GM12878 (cell line): ENCODE results near the gene ARHGAP26. TPM values are rescaled to one million over a fixed set of nuclear protein-coding genes. Genes with fewer than 3 reads are reported as not detected.

ENCODE experiments used
- ATAC-seq: fragments of 200-7000 bp; cut with Tn5 transposase; 3 replicates; pipeline ENCODE4 v1.9.1; 2020; ENCODE audit warnings: mild to moderate bottlenecking, moderate library complexity
- BruUV-seq: library from RNA; stranded (reverse); fragments of 400-500 nt; replicated peaks from 2 replicates; lab custom pipeline; 2021; lab: Mats Ljungman, UMichigan
- CTCF ChIA-PET: fragments of 300-600 bp; sonication (Branson Sonifier 250); formaldehyde crosslinking; extraction: SDS; loops from one replicate; lab custom pipeline; 2021; ENCODE audit warnings: inconsistent platforms; lab: Yijun Ruan, JAX
- POLR2A ChIA-PET: fragments of 350-600 bp; formaldehyde crosslinking; extraction: SDS; loops from one replicate; lab custom pipeline; 2021; ENCODE audit warnings: inconsistent platforms; lab: Charles Lee
- RAD21 ChIA-PET: fragments of 300-600 bp; sonication (Branson Sonifier 250); formaldehyde crosslinking; loops from one replicate; lab custom pipeline; 2023; ENCODE audit warnings: antibody characterized with exemption; ENCODE audit not compliant: unreplicated experiment; lab: Charles Lee
- SMC1A ChIA-PET: fragments of 300-600 bp; sonication (Branson Sonifier 250); formaldehyde crosslinking; loops from one replicate; lab custom pipeline; 2023; ENCODE audit not compliant: unreplicated experiment, uncharacterized antibody; lab: Charles Lee
- DNase-seq: peaks from one replicate; pipeline ENCODE4 v3.0.0-alpha.2; 2011; ENCODE audit warnings: low read depth, low spot score
- FAIRE-seq: peaks from 3 replicates; lab custom pipeline; 2011; peaks lifted over from hg19 to GRCh38; lab: Jason Lieb, UNC
- H2AFZ ChIP-seq: 2 replicates; pipeline ENCODE4 v1.6.0; 2011; ENCODE audit warnings: low read depth, low read length, control low read depth; ENCODE audit not compliant: control insufficient read depth
- H3K27ac ChIP-seq: 2 replicates; pipeline ENCODE4 v1.5.1; 2011; ENCODE audit warnings: control low read depth; ENCODE audit not compliant: control insufficient read depth, insufficient read depth
- H3K27me3 ChIP-seq, 2 experiments: replicated peaks in 1 of 2; 2 replicates each; pipeline versions ENCODE4 v1.6.0 to v1.6.1; 2011; ENCODE audit warnings: low read length in 1 of 2; ENCODE audit not compliant: control insufficient read depth in 2 of 2, insufficient read depth in 2 of 2
- H3K36me3 ChIP-seq, 2 experiments: 2 replicates each; pipeline ENCODE4 v1.5.1; 2011; ENCODE audit warnings: low read length in 1 of 2; ENCODE audit not compliant: control insufficient read depth in 2 of 2, insufficient read depth in 2 of 2
- H3K4me1 ChIP-seq: 2 replicates; pipeline ENCODE4 v1.6.1; 2011; ENCODE audit warnings: mild to moderate bottlenecking, low read length, moderate library complexity, mixed read lengths; ENCODE audit not compliant: control insufficient read depth, insufficient read depth
- H3K4me2 ChIP-seq: 2 replicates; pipeline ENCODE4 v1.6.0; 2011; ENCODE audit warnings: control low read depth; ENCODE audit not compliant: control insufficient read depth, insufficient read depth
- H3K4me3 ChIP-seq: fragments of 200-600 bp; sonication (generic); 2 replicates; pipeline ENCODE4 v1.5.1; 2016
- H3K79me2 ChIP-seq: 2 replicates; pipeline ENCODE4 v1.6.0; 2011; ENCODE audit warnings: low read length; ENCODE audit not compliant: control insufficient read depth, insufficient read depth
- H3K9ac ChIP-seq: 2 replicates; pipeline ENCODE4 v1.8.0; 2011; ENCODE audit warnings: low read length, control low read depth, mixed read lengths; ENCODE audit not compliant: control insufficient read depth, insufficient read depth
- H3K9me3 ChIP-seq: replicated peaks from 3 replicates; pipeline ENCODE4 v1.5.1; 2011; ENCODE audit warnings: mild to moderate bottlenecking, low read length; ENCODE audit not compliant: control insufficient read depth, insufficient read depth
- H4K20me1 ChIP-seq: 2 replicates; pipeline ENCODE4 v1.6.0; 2011; ENCODE audit not compliant: control insufficient read depth, insufficient read depth
- BCL3 ChIP-seq: IDR thresholded peaks from 2 replicates; pipeline ENCODE4 v1.6.1; 2011; ENCODE audit warnings: borderline replicate concordance, low read depth, mild to moderate bottlenecking, moderate library complexity, low read length; ENCODE audit not compliant: insufficient read depth, poor library complexity, severe bottlenecking
- CEBPB ChIP-seq, 2 experiments: fragments of 150-350 bp in 1 of 2; IDR thresholded peaks; 2 replicates each; pipeline ENCODE4 v1.6.1; 2012 to 2014; ENCODE audit warnings: low read depth in 2 of 2, low read length in 2 of 2, borderline replicate concordance in 1 of 2, inconsistent platforms in 1 of 2
- DPF2 ChIP-seq: fragments of 450-650 bp; IDR thresholded peaks from 2 replicates; pipeline ENCODE4 v1.6.1; 2017; ENCODE audit warnings: mild to moderate bottlenecking
- ELK1 ChIP-seq: IDR thresholded peaks from 2 replicates; pipeline ENCODE4 v1.6.1; 2012; ENCODE audit warnings: low read depth, low read length, improper control_type of control experiment
- JUNB ChIP-seq: IDR thresholded peaks from 2 replicates; pipeline ENCODE4 v1.6.1; 2016; ENCODE audit warnings: antibody characterized with exemption, mild to moderate bottlenecking
- JUND ChIP-seq: IDR thresholded peaks from 2 replicates; pipeline ENCODE4 v1.6.1; 2012; ENCODE audit warnings: low read depth, mild to moderate bottlenecking, low read length, improper control_type of control experiment, moderate library complexity
- MYC ChIP-seq: IDR thresholded peaks from 2 replicates; pipeline ENCODE4 v1.6.1; 2011; ENCODE audit warnings: mild to moderate bottlenecking, low read length, moderate library complexity, inconsistent platforms; ENCODE audit not compliant: insufficient read depth, insufficient replicate concordance, insufficient read length, severe bottlenecking
- NFYB ChIP-seq: IDR thresholded peaks from 2 replicates; pipeline ENCODE4 v1.6.1; 2011; ENCODE audit warnings: low read depth, mild to moderate bottlenecking, low read length, improper control_type of control experiment, moderate library complexity; ENCODE audit not compliant: insufficient read depth
- NR2F1 ChIP-seq: fragments of 450-650 bp; conservative IDR thresholded peaks from 2 replicates; pipeline ENCODE4 v1.6.1; 2017; ENCODE audit warnings: mild to moderate bottlenecking
- POLR2A ChIP-seq: IDR thresholded peaks from 2 replicates; pipeline ENCODE4 v1.6.1; 2011; ENCODE audit warnings: low read depth, mild to moderate bottlenecking, low read length
- SMAD5 ChIP-seq: IDR thresholded peaks from 2 replicates; pipeline ENCODE4 v1.6.1; 2016; ENCODE audit warnings: antibody characterized with exemption, low read depth
- WRNIP1 ChIP-seq: IDR thresholded peaks from 2 replicates; pipeline ENCODE4 v1.6.1; 2011; ENCODE audit warnings: low read depth, low read length, improper control_type of control experiment, borderline replicate concordance
- YY1 ChIP-seq: IDR thresholded peaks from 2 replicates; pipeline ENCODE4 v1.6.1; 2011; ENCODE audit warnings: low read depth, mild to moderate bottlenecking, low read length
- WGBS: methylation state at CpG from one replicate; pipeline ENCODE4 v1.1.6; 2016; ENCODE audit warnings: low lambda C conversion rate; ENCODE audit not compliant: insufficient replicate concordance, insufficient coverage; ENCODE audit errors: missing lambda C conversion rate; 5-methylcytosine and 5-hydroxymethylcytosine counted together
- in situ Hi-C: fragments of 300-500 bp; cut with MboI; formaldehyde crosslinking; loops from 9 replicates; pipeline ENCODE4 v1.14.3; 2018; ENCODE audit warnings: mixed read lengths
- intact Hi-C: fragments of 100-400 bp; cut with micrococcal nuclease; formaldehyde crosslinking; loops from one replicate; pipeline ENCODE4 v1.14.2; 2022; ENCODE audit not compliant: unreplicated experiment
- polyA plus RNA-seq, 11 experiments: library from polyadenylated mRNA; depleted of rRNA in 4 of 11; unstranded in 6 of 11; stranded (reverse) in 5 of 11; fragments of >200 nt; fragmentation: Nextera tagmentation in 4 of 11; fragmentation: Illumina TruSeq in 1 of 11; extraction: Ambion mirVana in 4 of 11; extraction: Trizol in 1 of 11; gene quantifications; 1 replicate in 1 of 11; 2 replicates in 10 of 11; pipeline versions ENCODE4 v1.2.1 to v1.2.3, GENCODE V29; 2011 to 2016; ENCODE audit warnings: inconsistent platforms in 2 of 11, missing spikeins in 2 of 11, low read depth in 1 of 11
- total RNA-seq, 4 experiments: library from RNA; depleted of rRNA in 3 of 4; stranded (reverse); fragments of >200 nt in 3 of 4; fragmentation: Illumina TruSeq in 1 of 4; extraction: Trizol in 1 of 4; gene quantifications; 2 replicates each; pipeline versions ENCODE4 v1.2.1 to v1.2.3, GENCODE V29; 2013 to 2021

The ARHGAP26 gene
- total and polyA plus RNA-seq, 10 of the 15 experiments (the other 5 are each of a cell fraction or from before 2014, with no cell fraction given), result 9.4 to 41.5 (median 19.3) TPM

GRCh38 chr5:142834504-142834903 is 64.3 kb downstream of the ARHGAP26 start:
- H3K4me3 ChIP-seq, result no peak overlapping the region
- CTCF ChIA-PET, result interaction anchor here (0.9 to 1.4 kb wide), 4 partner anchors 10 to 179 kb away, joined by 3 to 4 read pairs (median 4); no protein-coding TSS in a partner anchor
- in situ Hi-C loops, result no loop called here
- H3K79me2 ChIP-seq, result no peaks in the 10 kb centered on the region
- DNase-seq, result no peak
- SMC1A ChIA-PET, result interaction anchor here (1.0 kb wide), 1 partner anchor 14 kb away, joined by 4 read pairs; no protein-coding TSS in a partner anchor
- no peak overlapping the region for H2AFZ ChIP-seq
- no peak for ATAC-seq
- no peak for TF ChIP-seq WRNIP1
- no peak for TF ChIP-seq CEBPB (IDR thresholded peaks at IDR 0.05; ENCODE audit: borderline replicate concordance in 1 of 2, low read depth in 2 of 2, low read length in 2 of 2)
- no peak for TF ChIP-seq YY1
- TF ChIP-seq JUNB, result no peak
- no peak for TF ChIP-seq DPF2
- TF ChIP-seq, all 136 proteins: peak for 0
- H3K9ac ChIP-seq, result no peak overlapping the region
- FAIRE-seq, result no peak
- H3K36me3 ChIP-seq, result no peaks in the 10 kb centered on the region
- no TSS peak for BruUV-seq
- 36% methylated on average over 4 of the region's 4 CpGs for WGBS
- no peaks in the 10 kb centered on the region for H3K27me3 ChIP-seq
- no peaks in the 10 kb centered on the region for H3K9me3 ChIP-seq
- ChIA-PET POLR2A (interaction anchor here (0.6 kb wide), 1 partner anchor 78 kb away, joined by 3 read pairs; no protein-coding TSS in a partner anchor), RAD21 (no interaction called here)
- no peak overlapping the region for H3K4me2 ChIP-seq
- no peak overlapping the region for H3K27ac ChIP-seq
- H4K20me1 ChIP-seq, result no peaks in the 10 kb centered on the region
- intact Hi-C loops, result no loop called here
- H3K4me1 ChIP-seq, result no peaks in the 10 kb centered on the region

GRCh38 chr5:142835540-142835939 is 65.4 kb downstream of the ARHGAP26 start:
- in situ Hi-C loops, result no loop called here
- FAIRE-seq (no peak), DNase-seq (no peak), ATAC-seq (no peak)
- no peaks in the 10 kb centered on the region for H3K36me3 ChIP-seq
- H3K9ac ChIP-seq, result no peak overlapping the region
- no peaks in the 10 kb centered on the region for H3K9me3 ChIP-seq
- H3K79me2 ChIP-seq, result no peaks in the 10 kb centered on the region
- H3K4me2 ChIP-seq, result no peak overlapping the region
- no peaks in the 10 kb centered on the region for H3K4me1 ChIP-seq
- no peaks in the 10 kb centered on the region for H3K27me3 ChIP-seq
- 0% methylated on average over 1 of the region's 1 CpG for whole genome bisulfite sequencing
- intact Hi-C loops, result no loop called here
- SMC1A ChIA-PET, result interaction anchor here (1.0 kb wide), 1 partner anchor 15 kb away, joined by 4 read pairs; no protein-coding TSS in a partner anchor
- H3K27ac ChIP-seq, result no peak overlapping the region
- RAD21 ChIA-PET, result no interaction called here
- no peak overlapping the region for H2AFZ ChIP-seq
- H4K20me1 ChIP-seq, result no peaks in the 10 kb centered on the region
- BruUV-seq, result no TSS peak
- H3K4me3 ChIP-seq, result no peak overlapping the region
- CTCF ChIA-PET, result interaction anchor here (1.0 to 1.4 kb wide), 3 partner anchors 11 to 53 kb away, joined by 3 to 5 read pairs (median 4); no protein-coding TSS in a partner anchor
- POLR2A ChIA-PET, result no interaction called here
- TF ChIP-seq POLR2A (no peak), MYC (no peak), NR2F1 (no peak), SMAD5 (no peak), JUND (no peak), ELK1 (no peak), YY1 (no peak), NFYB (no peak), BCL3 (no peak)
